SU-DHL-6 (cell line): Measurements from ENCODE around the gene KCNIP4.

Source experiments
- H2AFZ ChIP-seq: fragments of 200-600 bp; sonication (generic); 2 replicates; pipeline ENCODE4 v1.6.1; 2014; ENCODE audit warnings: low read depth, mild to moderate bottlenecking, moderate library complexity, mixed read lengths, antibody characterized with exemption, low read length; ENCODE audit not compliant: severe bottlenecking
- H3F3A ChIP-seq: fragments of 200-600 bp; shearing (Covaris generic); 2 replicates; pipeline ENCODE4 v1.6.0; 2016; ENCODE audit warnings: antibody characterized with exemption, mild to moderate bottlenecking; ENCODE audit not compliant: insufficient read depth
- H3K27ac ChIP-seq: fragments of 200-600 bp; sonication (generic); 2 replicates; pipeline ENCODE4 v1.5.1; 2016; ENCODE audit warnings: low read depth, mild to moderate bottlenecking, low read length, moderate library complexity, mixed read lengths
- H3K27me3 ChIP-seq: fragments of 200-600 bp; sonication (generic), shearing (Covaris generic); 2 replicates; pipeline ENCODE4 v1.6.0; 2014; ENCODE audit warnings: mild to moderate bottlenecking, low read length
- H3K36me3 ChIP-seq: fragments of 200-600 bp; sonication (generic); 2 replicates; pipeline ENCODE4 v1.6.1; 2014; ENCODE audit warnings: mild to moderate bottlenecking, low read length, mixed read lengths
- H3K4me2 ChIP-seq: fragments of 300-600, 200-600 bp; shearing (Covaris generic), sonication (generic); 2 replicates; pipeline ENCODE4 v1.6.0; 2014; ENCODE audit warnings: low read length, low read depth, mild to moderate bottlenecking; ENCODE audit not compliant: poor library complexity, severe bottlenecking
- H3K4me3 ChIP-seq: fragments of 200-600 bp; sonication (generic); 2 replicates; pipeline ENCODE4 v1.5.1; 2014; ENCODE audit warnings: antibody characterized with exemption, low read length, mild to moderate bottlenecking, mixed read lengths; ENCODE audit not compliant: insufficient read depth, poor library complexity, severe bottlenecking
- H3K79me2 ChIP-seq: fragments of 200-600 bp; sonication (generic); 2 replicates; pipeline ENCODE4 v1.6.1; 2014; ENCODE audit warnings: mild to moderate bottlenecking, low read length, moderate library complexity; ENCODE audit not compliant: insufficient read depth
- H3K9ac ChIP-seq: fragments of 200-600 bp; sonication (generic); 2 replicates; pipeline ENCODE4 v1.7.0; 2014; ENCODE audit warnings: mild to moderate bottlenecking, low read length
- H3K9me2 ChIP-seq: fragments of 200-600 bp; sonication (generic); replicated peaks from 2 replicates; pipeline ENCODE4 v1.6.1; 2014; ENCODE audit warnings: low read length; ENCODE audit not compliant: insufficient read depth
- H3K9me3 ChIP-seq: fragments of 200-600 bp; sonication (generic); 2 replicates; pipeline ENCODE4 v1.6.1; 2014; ENCODE audit warnings: low read length, mixed read lengths; ENCODE audit not compliant: insufficient read depth
- H4K20me1 ChIP-seq: fragments of 200-600 bp; sonication (generic); 2 replicates; pipeline ENCODE4 v1.6.1; 2014; ENCODE audit warnings: low read depth, mild to moderate bottlenecking, antibody characterized with exemption, low read length, moderate library complexity, mixed read lengths
- CTCF ChIP-seq: fragments of 200-600 bp; sonication (generic); IDR thresholded peaks from one replicate; pipeline ENCODE4 v1.5.1; 2017; ENCODE audit warnings: antibody characterized with exemption, mild to moderate bottlenecking, low read length, moderate library complexity; ENCODE audit not compliant: insufficient read depth, poor library complexity, severe bottlenecking
- EZH2phosphoT487 ChIP-seq: fragments of 200-600 bp; sonication (generic), shearing (Covaris generic); conservative IDR thresholded peaks from 2 replicates; pipeline ENCODE4 v1.6.1; 2018; ENCODE audit warnings: mild to moderate bottlenecking, antibody characterized with exemption, low read length, moderate library complexity, mixed read lengths

Gene KCNIP4

GRCh38 chr4:21192367-21192766, 756.2 kb downstream of the KCNIP4 start:
- no peaks in the 10 kb centered on the region for H3K9me2 ChIP-seq

GRCh38 chr4:21191317-21191716, 757.3 kb downstream of the KCNIP4 start:
- H3K9me3 ChIP-seq: no peaks in the 10 kb centered on the region
- H3K27me3 ChIP-seq: no peaks in the 10 kb centered on the region
- H2AFZ ChIP-seq: no peak overlapping the region
- H3K27ac ChIP-seq: no peak overlapping the region
- no peaks in the 10 kb centered on the region for H3K9me2 ChIP-seq
- H3K79me2 ChIP-seq: no peaks in the 10 kb centered on the region
- no peaks in the 10 kb centered on the region for H4K20me1 ChIP-seq
- TF ChIP-seq CTCF (no peak), EZH2phosphoT487 (no peak)
- H3K4me3 ChIP-seq: no peak overlapping the region
- H3F3A ChIP-seq: no peaks in the 10 kb centered on the region
- no peak overlapping the region for H3K4me2 ChIP-seq
- H3K36me3 ChIP-seq: no peaks in the 10 kb centered on the region
- H3K9ac ChIP-seq: no peak overlapping the region

More at GRCh38 chr4:21192367-21192766, 756.2 kb downstream of the KCNIP4 start:
- H3K9me3 ChIP-seq: no peaks in the 10 kb centered on the region
- H3K4me2 ChIP-seq: no peak overlapping the region
- H3K4me3 ChIP-seq: no peak overlapping the region
- no peak for TF ChIP-seq EZH2phosphoT487
- no peak for TF ChIP-seq CTCF
- no peaks in the 10 kb centered on the region for H4K20me1 ChIP-seq
- H3K36me3 ChIP-seq: no peaks in the 10 kb centered on the region
- no peaks in the 10 kb centered on the region for H3F3A ChIP-seq
- no peaks in the 10 kb centered on the region for H3K27me3 ChIP-seq
- H2AFZ ChIP-seq: no peak overlapping the region
- H3K79me2 ChIP-seq: no peaks in the 10 kb centered on the region
- no peak overlapping the region for H3K9ac ChIP-seq
- no peak overlapping the region for H3K27ac ChIP-seq

- no peaks in the 10 kb centered on the region for H3F3A ChIP-seq
- H3K9me2 ChIP-seq: no peaks in the 10 kb centered on the region
Observed at GRCh38 chr4:21184788-21185187, 763.8 kb downstream of the KCNIP4 start.

More at GRCh38 chr4:21184788-21185187, 763.8 kb downstream of the KCNIP4 start:
- Histone ChIP-seq H3K27ac (no peak overlapping the region), H3K4me2 (no peak overlapping the region), H3K9ac (no peak overlapping the region), H3K27me3 (no peaks in the 10 kb centered on the region), H3K9me3 (no peaks in the 10 kb centered on the region), H3K79me2 (no peaks in the 10 kb centered on the region), H2AFZ (no peak overlapping the region), H3K36me3 (no peaks in the 10 kb centered on the region), H3K4me3 (no peak overlapping the region), H4K20me1 (no peaks in the 10 kb centered on the region)
- no peak for TF ChIP-seq CTCF
- TF ChIP-seq EZH2phosphoT487: no peak
